Ascending aorta (tissue), 2 donors: ENCODE results near the gene CEP85. TPM values are rescaled to one million over a fixed set of nuclear protein-coding genes. Genes with fewer than 3 reads are reported as not detected.

Experiments used
- DNase-seq, 2 donors: peaks; one replicate each; pipeline ENCODE4 v3.0.0-alpha.2; 2019; ENCODE audit warnings: low spot score in 2 of 2
- H3K27ac ChIP-seq, 2 donors: fragments of 200-600 bp; sonication (generic); one replicate each; pipeline ENCODE4 v1.5.1; 2016 to 2017; ENCODE audit warnings: mild to moderate bottlenecking in 1 of 2
- H3K27me3 ChIP-seq: fragments of 200-600 bp; sonication (generic); one replicate; pipeline ENCODE4 v1.5.1; 2017
- H3K36me3 ChIP-seq, 2 donors: fragments of 200-600 bp; sonication (generic); one replicate each; pipeline ENCODE4 v1.5.1; 2016
- H3K4me1 ChIP-seq, 2 donors: fragments of 200-600 bp; sonication (generic); one replicate each; pipeline ENCODE4 v1.5.1; 2016 to 2017; ENCODE audit warnings: mild to moderate bottlenecking in 1 of 2
- H3K4me3 ChIP-seq, 2 donors: fragments of 200-600 bp; sonication (generic); one replicate each; pipeline ENCODE4 v1.5.1; 2016 to 2017; ENCODE audit warnings: mild to moderate bottlenecking in 1 of 2
- H3K9me3 ChIP-seq, 2 donors: fragments of 200-600 bp; sonication (generic); one replicate each; pipeline ENCODE4 v1.5.1; 2016
- intact Hi-C: fragments of 100-400 bp; cut with DNase I; formaldehyde crosslinking; loops from one replicate; pipeline ENCODE4 v1.15.1; 2023
- total RNA-seq: library from RNA; depleted of rRNA; stranded (reverse); fragments of >200 nt; gene quantifications from one replicate; pipeline ENCODE4 v1.1.0, GENCODE V29; 2016
- TF ChIP-seq, protein P1 (sequence below), 3 experiments: fragments of 200-600 bp in 2 of 3; fragments of 450-650 bp in 1 of 3; sonication (generic) in 2 of 3; IDR thresholded peaks; one replicate each; pipeline ENCODE4 v1.5.1; 2016 to 2019; ENCODE audit warnings: antibody characterized with exemption in 3 of 3, mild to moderate bottlenecking in 1 of 3, moderate library complexity in 1 of 3

CEP85 gene
- total RNA-seq, 1 donor from 2014 or later, result 5.0 TPM

DNA sequence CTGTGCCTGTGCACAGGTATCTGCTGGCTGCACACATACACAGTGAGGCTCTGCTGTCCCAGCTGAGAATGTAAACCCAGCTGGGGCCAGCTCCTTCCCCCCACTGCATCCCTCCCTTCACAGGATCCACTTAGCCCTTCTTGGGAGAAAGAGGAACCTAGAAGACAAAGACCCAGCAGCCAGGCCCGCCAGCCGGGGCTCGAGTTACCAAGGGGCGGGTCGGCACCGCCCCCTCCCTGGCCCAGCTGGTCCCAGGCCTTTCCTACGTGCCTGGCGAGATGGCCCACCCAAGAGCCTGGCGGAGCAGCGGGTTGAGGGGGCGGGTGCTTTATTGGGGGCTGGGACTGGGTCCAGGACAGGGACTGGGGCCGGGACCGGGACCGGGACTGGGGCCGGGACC, 48.0 kb downstream of the CEP85 start:
- Histone ChIP-seq H3K4me3 (no peak overlapping the region), H3K27me3 (no peaks in the 10 kb centered on the region), H3K27ac (peak overlapping the region in 1 of 2 donors; percentile 38), H3K9me3 (no peaks in the 10 kb centered on the region), H3K4me1 (peaks cover 22 to 53% of the 10 kb centered on the region in 2 donors), H3K36me3 (no peaks in the 10 kb centered on the region)
- no peak for DNase-seq
- intact Hi-C loops, result no loop called here
- TF ChIP-seq, protein P1, sequence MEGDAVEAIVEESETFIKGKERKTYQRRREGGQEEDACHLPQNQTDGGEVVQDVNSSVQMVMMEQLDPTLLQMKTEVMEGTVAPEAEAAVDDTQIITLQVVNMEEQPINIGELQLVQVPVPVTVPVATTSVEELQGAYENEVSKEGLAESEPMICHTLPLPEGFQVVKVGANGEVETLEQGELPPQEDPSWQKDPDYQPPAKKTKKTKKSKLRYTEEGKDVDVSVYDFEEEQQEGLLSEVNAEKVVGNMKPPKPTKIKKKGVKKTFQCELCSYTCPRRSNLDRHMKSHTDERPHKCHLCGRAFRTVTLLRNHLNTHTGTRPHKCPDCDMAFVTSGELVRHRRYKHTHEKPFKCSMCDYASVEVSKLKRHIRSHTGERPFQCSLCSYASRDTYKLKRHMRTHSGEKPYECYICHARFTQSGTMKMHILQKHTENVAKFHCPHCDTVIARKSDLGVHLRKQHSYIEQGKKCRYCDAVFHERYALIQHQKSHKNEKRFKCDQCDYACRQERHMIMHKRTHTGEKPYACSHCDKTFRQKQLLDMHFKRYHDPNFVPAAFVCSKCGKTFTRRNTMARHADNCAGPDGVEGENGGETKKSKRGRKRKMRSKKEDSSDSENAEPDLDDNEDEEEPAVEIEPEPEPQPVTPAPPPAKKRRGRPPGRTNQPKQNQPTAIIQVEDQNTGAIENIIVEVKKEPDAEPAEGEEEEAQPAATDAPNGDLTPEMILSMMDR (IDR thresholded peaks at IDR 0.05), result no peak

DNA sequence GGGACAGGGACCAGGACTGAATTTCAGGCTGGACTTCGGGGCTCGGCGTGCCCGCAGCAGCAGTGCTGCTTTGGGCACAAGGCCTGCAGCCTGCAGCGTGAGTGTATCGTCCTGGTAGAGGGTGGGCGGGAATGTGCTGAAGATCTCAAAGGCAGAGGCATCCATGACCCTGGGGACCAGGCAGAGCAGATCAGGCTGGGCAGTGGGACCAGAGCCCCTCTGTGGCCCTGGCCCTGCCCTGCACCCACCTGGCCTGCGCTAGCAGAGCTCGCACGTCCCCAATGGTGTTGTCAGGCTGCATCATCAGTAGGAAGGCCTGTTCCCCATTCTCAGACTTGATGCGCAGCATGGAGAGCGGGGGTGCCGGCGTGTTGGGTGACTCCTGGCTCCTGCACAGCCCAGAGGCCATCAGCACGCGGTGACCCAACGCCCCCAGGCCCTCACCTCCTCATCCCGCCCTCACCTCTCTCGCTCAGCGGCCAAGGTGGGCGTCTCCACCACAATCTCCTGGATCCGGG, 48.5 kb downstream of the CEP85 start:
- TF ChIP-seq, protein P1 (IDR thresholded peaks at IDR 0.05), result no peak
- DNase-seq, result no peak
- H3K27me3 ChIP-seq, result no peaks in the 10 kb centered on the region
- H3K9me3 ChIP-seq, result no peaks in the 10 kb centered on the region
- no peaks in the 10 kb centered on the region for H3K36me3 ChIP-seq
- no peak overlapping the region for H3K4me3 ChIP-seq
- peaks cover 22 to 48% of the 10 kb centered on the region in 2 donors for H3K4me1 ChIP-seq
- H3K27ac ChIP-seq, result peak overlapping the region in 1 of 2 donors; percentile 38
- intact Hi-C loops, result no loop called here

DNA sequence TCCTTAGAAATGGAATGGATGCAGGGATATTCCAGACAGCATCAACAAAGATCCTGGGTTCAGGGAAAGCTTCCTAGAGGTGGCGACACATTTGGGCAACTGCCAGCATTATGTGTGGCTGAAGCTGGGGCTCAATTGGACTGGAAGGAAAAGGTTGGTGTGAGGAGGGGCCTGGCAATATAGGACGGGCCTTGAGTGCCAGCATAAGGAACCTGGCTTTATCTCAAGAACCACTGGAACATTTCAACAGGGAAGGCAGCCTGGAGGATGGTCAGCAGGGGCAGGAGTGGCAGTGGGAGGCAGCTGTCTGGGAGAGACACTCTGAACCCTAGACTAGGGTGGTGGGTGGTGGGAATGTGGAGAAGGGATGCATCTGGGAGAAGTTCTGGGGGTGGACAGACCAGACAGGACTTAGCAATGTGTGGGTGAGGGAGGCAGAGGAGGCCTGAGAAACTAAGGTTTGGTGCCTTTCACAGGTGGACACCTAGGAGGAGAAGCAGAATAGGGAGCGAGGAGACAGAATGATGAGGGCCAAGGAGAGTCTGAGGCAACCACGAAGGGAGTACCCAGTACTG, 49.4 kb downstream of the CEP85 start:
- Histone ChIP-seq H3K27me3 (no peaks in the 10 kb centered on the region), H3K9me3 (no peaks in the 10 kb centered on the region), H3K27ac (peak overlapping the region; percentile 61 to 69), H3K36me3 (no peaks in the 10 kb centered on the region), H3K4me3 (no peak overlapping the region), H3K4me1 (peaks cover 22 to 39% of the 10 kb centered on the region in 2 donors)
- DNase-seq, result no peak
- TF ChIP-seq, protein P1 (IDR thresholded peaks at IDR 0.05), result no peak
- intact Hi-C loops, result no loop called here

DNA sequence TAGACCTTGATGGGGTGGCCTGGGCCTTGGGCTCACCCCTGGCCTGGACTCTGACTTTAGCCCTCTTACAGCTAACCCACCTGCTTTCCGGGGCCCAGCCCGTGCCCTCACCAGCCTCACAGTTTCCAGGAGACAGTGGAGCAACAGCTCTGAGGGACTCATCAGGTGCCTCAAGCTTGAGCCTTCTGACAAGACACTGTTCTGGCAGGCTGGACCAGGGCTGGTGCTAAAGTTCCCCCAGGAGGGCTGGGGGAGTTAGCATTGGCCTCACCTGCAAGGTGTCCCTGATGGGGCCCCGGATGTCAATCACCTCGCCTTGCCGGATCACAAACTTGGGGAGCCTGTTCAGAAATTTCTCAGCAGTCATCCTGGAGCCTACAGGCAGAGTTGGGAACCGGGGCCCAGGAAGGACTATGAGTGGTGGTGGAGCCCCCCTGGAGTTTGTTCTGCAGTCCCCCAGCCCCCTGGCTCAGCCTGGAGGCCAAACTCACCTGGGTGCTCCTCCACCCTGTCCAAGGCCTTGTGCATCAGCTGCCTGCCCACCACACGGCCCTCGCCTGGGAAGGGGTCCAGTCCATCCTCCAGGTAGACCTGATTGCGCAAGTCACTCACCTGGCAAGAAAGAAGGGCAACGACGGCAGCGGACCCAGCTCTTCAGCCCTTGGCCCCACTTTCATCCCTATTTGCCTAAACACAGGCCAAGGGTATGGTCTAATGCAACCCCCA, 50.0 kb downstream of the CEP85 start:
- no peak for DNase-seq
- intact Hi-C loops, result loop anchor here (2.0 kb wide), 1 partner anchor 49 kb away; the partner anchor contains the start of gene CEP85
- Histone ChIP-seq H3K4me1 (peaks cover 17 to 33% of the 10 kb centered on the region in 2 donors), H3K36me3 (no peaks in the 10 kb centered on the region), H3K4me3 (no peak overlapping the region), H3K27ac (peak overlapping the region; percentile 61 to 69), H3K27me3 (no peaks in the 10 kb centered on the region), H3K9me3 (no peaks in the 10 kb centered on the region)
- TF ChIP-seq, protein P1 (IDR thresholded peaks at IDR 0.05), result no peak

DNA sequence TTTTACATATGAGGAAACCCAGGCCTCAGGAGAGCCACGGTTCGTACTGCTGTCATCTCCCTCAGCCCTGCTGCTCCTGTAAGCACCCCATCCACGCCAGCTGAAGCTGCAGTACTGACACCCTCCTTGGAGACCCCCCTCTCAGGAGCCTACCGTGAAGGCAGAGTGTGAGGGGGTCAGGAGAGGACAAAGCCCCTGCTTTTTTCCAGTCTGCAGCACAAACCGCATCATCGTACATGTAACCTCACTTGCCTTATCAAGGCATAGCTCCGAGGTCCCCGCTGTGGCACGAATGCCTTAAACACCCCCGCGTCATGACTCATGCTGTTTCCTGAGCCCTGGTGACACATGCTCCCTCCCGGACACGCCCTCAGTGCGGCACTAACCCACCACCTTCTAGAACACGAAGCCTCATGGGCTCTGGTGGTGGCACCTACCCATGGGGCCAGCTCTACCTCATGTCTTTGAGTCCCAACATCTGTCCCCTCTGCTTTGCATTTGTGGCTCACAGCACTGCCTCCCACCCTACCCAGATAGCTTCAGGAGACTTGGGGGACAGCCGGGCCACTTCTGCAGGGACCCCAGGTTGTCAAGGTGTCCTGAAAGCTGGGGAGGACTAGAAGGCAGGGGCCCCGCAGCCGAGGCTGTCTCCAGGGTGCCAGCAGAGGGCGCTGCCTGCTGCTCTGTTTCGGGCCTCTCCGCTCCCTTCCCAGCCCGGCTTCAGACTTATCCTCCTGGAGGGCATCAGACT, 50.8 kb downstream of the CEP85 start:
- intact Hi-C loops, result loop anchor here (2.0 kb wide), 1 partner anchor 50 kb away; the partner anchor contains the start of gene CEP85

More for the DNA sequence above, 50.8 kb downstream of the CEP85 start:
- no peak overlapping the region for H3K4me3 ChIP-seq
- no peaks in the 10 kb centered on the region for H3K9me3 ChIP-seq
- no peaks in the 10 kb centered on the region for H3K27me3 ChIP-seq
- DNase-seq, result peak; percentile 77 to 96
- peaks cover 13 to 29% of the 10 kb centered on the region in 2 donors for H3K4me1 ChIP-seq
- TF ChIP-seq, protein P1 (IDR thresholded peaks at IDR 0.05), result peak in 2 of 3 experiments; percentile 27 to 50
- peak overlapping the region; percentile 61 to 69 for H3K27ac ChIP-seq
- no peaks in the 10 kb centered on the region for H3K36me3 ChIP-seq
